C4-2B (cell line): Measurements from ENCODE around the gene CYB561.

Source experiments
- H3K27ac ChIP-seq: fragments of 450-650 bp; 2 replicates; pipeline ENCODE4 v1.5.1; 2017
- ZFX ChIP-seq: fragments of 450-650 bp; IDR thresholded peaks from 2 replicates; pipeline ENCODE4 v1.6.1; 2017
- TF ChIP-seq, protein P1 (sequence below): fragments of 450-650 bp; conservative IDR thresholded peaks from 2 replicates; pipeline ENCODE4 v1.5.1; 2017; ENCODE audit warnings: mild to moderate bottlenecking

CYB561 gene

DNA sequence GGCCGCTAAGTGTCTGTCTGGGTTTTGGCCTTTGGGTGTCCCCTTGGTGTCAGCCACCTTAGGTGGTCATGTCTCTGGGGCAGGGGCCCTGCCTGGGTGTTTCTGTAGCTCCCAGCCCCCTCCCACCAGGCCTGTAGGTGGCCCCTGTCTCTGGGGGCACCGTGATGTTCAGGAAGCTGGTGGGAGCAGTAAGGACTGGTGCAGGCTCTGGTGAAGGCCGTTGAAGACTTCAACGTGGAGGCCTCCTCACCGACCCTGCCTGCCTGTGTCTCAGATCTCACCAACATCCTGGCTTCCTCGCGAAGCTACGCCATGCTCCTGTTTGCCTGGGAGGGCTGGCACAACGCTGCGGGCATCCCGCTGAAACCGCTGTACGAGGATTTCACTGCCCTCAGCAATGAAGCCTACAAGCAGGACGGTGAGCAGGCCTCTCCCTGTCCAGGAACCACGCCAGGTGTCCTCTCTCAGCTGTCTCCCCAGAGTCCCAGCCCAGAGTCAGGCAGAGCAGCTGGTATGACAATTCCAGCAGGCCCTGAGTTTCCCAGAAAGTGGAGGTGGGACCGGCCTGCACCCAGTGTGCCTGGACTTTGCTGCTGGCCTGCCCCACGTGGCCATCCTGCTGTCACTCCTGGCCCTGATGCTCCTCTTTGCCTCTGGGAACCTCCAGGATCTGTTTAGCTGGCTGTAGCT lies 33.5 kb upstream of the CYB561 start:
- TF ChIP-seq ZFX: no peak
- TF ChIP-seq, protein P1, sequence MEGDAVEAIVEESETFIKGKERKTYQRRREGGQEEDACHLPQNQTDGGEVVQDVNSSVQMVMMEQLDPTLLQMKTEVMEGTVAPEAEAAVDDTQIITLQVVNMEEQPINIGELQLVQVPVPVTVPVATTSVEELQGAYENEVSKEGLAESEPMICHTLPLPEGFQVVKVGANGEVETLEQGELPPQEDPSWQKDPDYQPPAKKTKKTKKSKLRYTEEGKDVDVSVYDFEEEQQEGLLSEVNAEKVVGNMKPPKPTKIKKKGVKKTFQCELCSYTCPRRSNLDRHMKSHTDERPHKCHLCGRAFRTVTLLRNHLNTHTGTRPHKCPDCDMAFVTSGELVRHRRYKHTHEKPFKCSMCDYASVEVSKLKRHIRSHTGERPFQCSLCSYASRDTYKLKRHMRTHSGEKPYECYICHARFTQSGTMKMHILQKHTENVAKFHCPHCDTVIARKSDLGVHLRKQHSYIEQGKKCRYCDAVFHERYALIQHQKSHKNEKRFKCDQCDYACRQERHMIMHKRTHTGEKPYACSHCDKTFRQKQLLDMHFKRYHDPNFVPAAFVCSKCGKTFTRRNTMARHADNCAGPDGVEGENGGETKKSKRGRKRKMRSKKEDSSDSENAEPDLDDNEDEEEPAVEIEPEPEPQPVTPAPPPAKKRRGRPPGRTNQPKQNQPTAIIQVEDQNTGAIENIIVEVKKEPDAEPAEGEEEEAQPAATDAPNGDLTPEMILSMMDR: no peak

DNA sequence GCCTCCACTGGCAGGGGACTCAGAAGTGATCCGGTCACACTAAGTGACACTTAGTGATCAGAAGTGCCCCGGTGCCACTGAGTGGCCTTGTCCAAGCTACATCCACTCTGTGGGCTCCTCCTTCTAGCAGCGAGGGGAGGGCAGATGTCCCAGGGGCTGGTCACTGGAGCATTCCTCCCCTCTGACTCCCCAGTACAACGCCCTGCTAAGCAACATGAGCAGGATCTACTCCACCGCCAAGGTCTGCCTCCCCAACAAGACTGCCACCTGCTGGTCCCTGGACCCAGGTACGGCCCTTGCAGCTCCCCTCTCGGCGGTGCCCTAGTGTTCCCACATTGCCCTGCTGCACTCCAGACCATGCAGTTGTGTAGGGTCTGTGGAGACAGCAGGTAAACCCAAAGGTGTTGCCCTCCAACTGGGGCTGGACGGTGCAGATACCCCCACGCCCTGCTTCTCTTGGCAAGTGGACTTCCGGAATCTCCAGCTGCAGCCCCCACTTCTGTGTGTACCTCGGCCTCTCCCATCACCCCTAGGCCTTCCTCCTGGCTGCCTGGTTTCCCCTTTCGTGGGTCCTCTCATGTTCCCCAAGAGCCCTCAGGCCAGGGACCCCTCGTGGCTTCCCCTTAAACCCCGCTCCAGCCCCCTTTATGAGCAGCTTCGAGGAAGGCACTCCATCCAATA lies 32.8 kb upstream of the CYB561 start:
- TF ChIP-seq, protein P1: peak; percentile 93
- no peak for TF ChIP-seq ZFX
- peak overlapping the region; percentile 10; the same call in 1 of the 2 replicates for H3K27ac ChIP-seq

More for the DNA sequence above, 33.5 kb upstream of the CYB561 start:
- no peak overlapping the region; the same call in 1 of the 2 replicates for H3K27ac ChIP-seq

DNA sequence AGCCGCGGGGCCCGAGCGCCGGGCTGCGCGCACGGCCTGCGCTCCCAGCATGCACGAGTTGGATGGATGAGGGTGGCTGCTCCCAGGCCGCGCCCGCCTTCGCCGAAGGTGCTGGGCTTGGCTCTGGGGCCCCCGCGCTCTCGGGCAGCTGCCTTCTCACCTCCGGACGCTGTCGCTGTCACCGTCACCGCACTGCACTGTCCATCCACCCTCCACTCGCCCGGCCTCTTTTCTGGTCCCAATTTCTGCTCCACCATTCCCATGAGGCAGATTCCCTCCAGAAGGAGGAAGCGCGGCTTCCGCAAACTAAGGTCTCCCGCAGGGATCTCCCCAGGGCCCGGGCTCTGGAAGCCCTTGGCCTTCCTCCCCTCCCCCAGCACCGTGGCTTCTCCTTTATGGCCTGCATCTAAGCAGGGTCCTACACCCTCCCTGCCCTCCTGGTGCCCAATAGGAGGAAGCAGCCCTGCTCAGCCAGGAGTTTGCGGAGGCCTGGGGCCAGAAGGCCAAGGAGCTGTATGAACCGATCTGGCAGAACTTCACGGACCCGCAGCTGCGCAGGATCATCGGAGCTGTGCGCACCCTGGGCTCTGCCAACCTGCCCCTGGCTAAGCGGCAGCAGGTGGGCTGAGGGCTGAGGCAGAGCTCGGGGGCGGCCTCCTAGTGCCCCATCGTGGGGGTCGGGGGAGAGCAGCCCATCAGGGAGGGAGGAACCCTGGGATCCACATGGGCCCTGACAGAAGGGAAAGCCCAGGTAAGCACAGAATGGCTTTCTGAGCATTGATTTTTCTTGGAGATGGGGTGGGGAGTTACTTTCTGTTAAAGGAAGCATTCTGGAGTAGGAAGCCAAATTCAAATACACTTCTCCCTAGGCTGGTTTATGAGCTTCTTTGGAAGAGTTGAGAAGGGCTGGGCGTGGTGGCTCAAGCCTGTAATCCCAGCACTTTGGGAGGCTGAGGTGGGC lies 31.7 kb upstream of the CYB561 start:
- TF ChIP-seq ZFX: no peak
- TF ChIP-seq, protein P1: no peak
- no peak overlapping the region for H3K27ac ChIP-seq

DNA sequence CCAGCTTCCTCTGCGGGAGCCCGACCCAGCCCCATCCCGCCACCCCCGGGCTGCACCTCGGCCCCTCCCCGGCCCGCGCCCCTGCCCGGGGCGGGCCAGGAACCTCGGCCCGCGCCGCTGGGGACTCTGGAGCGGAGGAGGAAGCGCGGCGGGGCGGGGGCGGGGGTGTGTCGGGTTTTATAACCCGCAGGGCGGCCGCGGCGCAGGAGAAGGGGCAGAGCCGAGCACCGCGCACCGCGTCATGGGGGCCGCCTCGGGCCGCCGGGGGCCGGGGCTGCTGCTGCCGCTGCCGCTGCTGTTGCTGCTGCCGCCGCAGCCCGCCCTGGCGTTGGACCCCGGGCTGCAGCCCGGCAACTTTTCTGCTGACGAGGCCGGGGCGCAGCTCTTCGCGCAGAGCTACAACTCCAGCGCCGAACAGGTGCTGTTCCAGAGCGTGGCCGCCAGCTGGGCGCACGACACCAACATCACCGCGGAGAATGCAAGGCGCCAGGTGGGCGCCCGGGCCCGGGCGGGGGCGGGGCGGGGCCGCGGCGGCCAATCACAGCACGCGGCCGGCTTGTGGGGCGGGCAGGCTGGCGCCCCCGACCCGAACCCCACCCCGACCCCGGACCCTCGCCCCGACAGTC lies 30.9 kb upstream of the CYB561 start, which contains the start of gene ACE:
TSS of gene ACE (plus strand) at position 208 of the 626 bp plus-strand sequence. CDS start at position 242, 34 bp downstream.
- no peak within 1 kb of the TSS for H3K27ac ChIP-seq
- TF ChIP-seq, protein P1: no peak
- TF ChIP-seq ZFX: no peak

DNA sequence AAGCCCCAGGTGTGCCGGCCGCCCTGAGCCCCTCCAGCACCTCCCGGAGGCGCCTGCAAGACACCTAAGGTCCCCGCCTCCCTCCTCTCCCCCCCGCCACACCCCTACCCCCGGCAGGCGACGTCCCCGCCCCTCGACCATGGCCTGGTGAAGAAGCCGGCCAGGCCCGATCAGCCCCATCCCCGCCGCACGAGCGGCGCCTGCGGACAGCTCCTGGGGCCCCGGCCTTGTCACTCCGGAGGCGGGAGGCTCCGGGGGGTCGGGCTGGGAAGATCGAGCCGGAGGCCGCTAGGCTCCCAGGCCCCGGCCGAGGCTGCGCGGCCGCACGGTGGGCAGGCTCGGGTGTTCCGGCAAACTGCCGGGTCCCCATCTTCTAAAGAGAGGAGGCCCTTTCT lies 30.4 kb upstream of the CYB561 start:
- no peak overlapping the region for H3K27ac ChIP-seq
- no peak for TF ChIP-seq ZFX
- TF ChIP-seq, protein P1: no peak

DNA sequence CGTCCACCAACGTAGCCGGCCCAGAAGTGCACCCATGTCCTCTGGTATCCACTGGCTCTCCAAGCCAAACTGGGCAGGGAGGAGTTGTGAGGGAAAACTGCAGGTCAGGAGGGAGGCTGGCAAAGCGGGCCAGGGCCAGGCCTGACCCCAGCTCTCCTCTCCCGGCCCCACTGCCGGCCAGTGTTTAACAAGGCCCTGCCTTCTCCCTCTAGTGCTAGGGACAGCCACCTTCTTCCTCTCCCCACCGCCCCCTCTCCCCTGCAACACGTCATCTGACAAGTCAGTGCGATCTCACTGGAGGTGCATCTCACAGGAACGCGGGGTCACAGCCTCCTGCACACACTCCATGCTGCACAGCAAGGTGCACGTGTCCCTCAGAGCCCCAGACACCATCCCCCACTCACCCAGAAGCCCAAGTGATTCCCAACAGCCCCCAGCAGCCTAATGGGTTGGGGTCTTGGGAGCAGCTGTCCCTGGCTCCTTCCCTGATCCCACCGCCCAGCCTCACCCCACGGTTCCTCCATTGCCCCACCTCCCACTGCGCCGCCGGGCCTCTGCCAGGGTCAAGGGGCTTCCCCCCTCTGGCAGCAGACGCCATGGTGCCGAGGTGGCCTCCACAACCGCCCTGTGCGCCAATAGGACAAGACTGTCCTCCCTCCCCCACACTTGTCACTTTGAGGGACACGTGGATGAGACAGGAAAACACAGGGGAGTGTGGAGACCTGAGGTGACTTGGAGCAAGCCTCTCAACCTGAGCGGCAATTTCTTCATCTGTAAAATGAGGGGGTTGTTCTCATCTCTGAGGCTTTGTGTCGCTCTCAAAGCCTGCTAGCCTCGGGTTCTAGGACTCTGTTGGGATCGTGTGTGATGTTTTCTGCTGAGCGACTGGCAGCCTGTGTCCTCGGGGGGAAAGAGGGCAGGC lies 29.6 kb upstream of the CYB561 start:
- TF ChIP-seq ZFX: no peak
- TF ChIP-seq, protein P1: no peak
- no peak overlapping the region for H3K27ac ChIP-seq
